Bronchial epithelial cell (primary cell): ENCODE results near the gene APOC4. TPM values are rescaled to one million over a fixed set of nuclear protein-coding genes. Genes with fewer than 3 reads are reported as not detected.
"Not testable (repeated sequence)": the region's sequence is repeated elsewhere in the genome, so short reads cannot be mapped to it uniquely, and the experiment has no call there.

Experiments used
- DNase-seq: peaks from one replicate; pipeline ENCODE4 v3.0.0-alpha.2; 2010; ENCODE audit warnings: low read depth
- FAIRE-seq: peaks from 2 replicates; lab custom pipeline; 2011; peaks lifted over from hg19 to GRCh38; lab: Jason Lieb, UNC
- H3K27me3 ChIP-seq: 2 replicates; pipeline ENCODE4 v1.5.1; 2011; ENCODE audit warnings: low read length; ENCODE audit not compliant: control insufficient read depth, insufficient read depth
- H3K36me3 ChIP-seq: 2 replicates; pipeline ENCODE4 v1.5.1; 2011; ENCODE audit warnings: low read length; ENCODE audit not compliant: control insufficient read depth, insufficient read depth
- H3K4me3 ChIP-seq: 2 replicates; pipeline ENCODE4 v1.5.1; 2011; ENCODE audit warnings: mild to moderate bottlenecking, low read depth, low read length, control low read depth
- CTCF ChIP-seq: IDR thresholded peaks from 2 replicates; pipeline ENCODE4 v1.5.1; 2011; ENCODE audit warnings: mild to moderate bottlenecking, moderate library complexity, low read length, control low read depth, inconsistent platforms; ENCODE audit not compliant: insufficient read depth, severe bottlenecking
- total RNA-seq: library from RNA; depleted of rRNA; stranded (reverse); fragments of >200 nt; gene quantifications from 2 replicates; pipeline ENCODE4 v1.2.1, GENCODE V29; 2014

The APOC4 gene
- total RNA-seq, 1 donor from 2014 or later = not detected

GRCh38 chr19:44912854-44913253 lies 29.2 kb upstream of the APOC4 start:
- no peak for DNase-seq
- no peaks in the 10 kb centered on the region for H3K36me3 ChIP-seq
- no peak overlapping the region for H3K4me3 ChIP-seq
- FAIRE-seq = no peak
- no peak for TF ChIP-seq CTCF
- H3K27me3 ChIP-seq = no peaks in the 10 kb centered on the region

DNA sequence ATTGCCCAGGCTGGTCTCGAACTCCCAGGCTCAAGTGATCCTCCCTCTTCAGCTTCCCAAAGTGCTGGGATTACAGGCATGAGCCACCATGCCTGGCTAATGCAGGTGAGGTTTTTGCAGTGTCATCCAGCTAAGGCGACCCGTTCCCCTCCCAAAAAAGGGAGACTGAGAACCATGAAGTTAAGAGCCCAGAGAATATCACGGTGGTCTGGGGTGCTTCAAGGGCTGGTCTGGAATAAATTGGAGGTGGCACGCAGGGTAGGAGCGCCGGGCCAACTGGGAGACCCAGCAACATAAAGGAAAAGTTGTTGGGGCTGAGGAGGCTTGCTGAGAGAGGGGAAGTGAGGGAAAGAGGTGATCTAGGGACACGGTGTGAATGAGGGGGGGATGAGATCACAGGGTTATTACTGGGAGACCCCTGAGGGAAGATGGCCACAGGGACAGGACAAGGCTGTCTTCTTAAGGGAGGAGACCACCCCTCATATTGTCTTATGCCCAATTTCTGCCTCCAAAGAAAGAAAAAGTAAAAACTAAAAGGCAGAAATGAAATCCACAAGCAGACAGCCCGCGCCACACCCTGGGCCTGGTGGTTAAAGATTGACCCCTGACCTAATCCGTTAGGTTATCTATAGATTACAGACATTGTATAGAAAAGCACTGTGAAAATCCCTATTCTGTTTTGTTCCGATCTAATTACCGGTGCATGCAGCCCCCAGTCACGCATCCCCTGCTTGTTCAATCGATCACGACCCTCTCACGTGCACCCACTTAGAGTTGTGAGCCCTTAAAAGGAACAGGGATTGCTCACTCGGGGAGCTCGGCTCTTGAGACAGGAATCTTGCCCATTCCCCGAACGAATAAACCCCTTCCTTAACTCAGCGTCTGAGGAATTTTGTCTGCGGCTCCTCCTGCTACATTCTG lies 28.3 kb upstream of the APOC4 start:
- peak overlapping the region; percentile 48 for H3K4me3 ChIP-seq
- H3K27me3 ChIP-seq, DNase-seq, H3K36me3 ChIP-seq, FAIRE-seq: not testable (repeated sequence)

GRCh38 chr19:44914433-44915206 lies 27.4 kb upstream of the APOC4 start, which contains the start of gene APOC1:
Gene APOC1 (plus strand): TSS chr19:44914608. CDS start chr19:44914892, 284 bp downstream.
- FAIRE-seq, H3K36me3 ChIP-seq, H3K27me3 ChIP-seq: not testable (repeated sequence)
- H3K4me3 ChIP-seq = peak within 1 kb of the TSS; percentile 48
- peak; percentile 81 for DNase-seq

- FAIRE-seq (no peak), DNase-seq (no peak)
- TF ChIP-seq CTCF = no peak
- peaks cover 2% of the 10 kb centered on the region for H3K27me3 ChIP-seq
- no peaks in the 10 kb centered on the region for H3K36me3 ChIP-seq
- H3K4me3 ChIP-seq = no peak overlapping the region
Measured at GRCh38 chr19:44924243-44924725, 17.8 kb upstream of the APOC4 start.

DNA sequence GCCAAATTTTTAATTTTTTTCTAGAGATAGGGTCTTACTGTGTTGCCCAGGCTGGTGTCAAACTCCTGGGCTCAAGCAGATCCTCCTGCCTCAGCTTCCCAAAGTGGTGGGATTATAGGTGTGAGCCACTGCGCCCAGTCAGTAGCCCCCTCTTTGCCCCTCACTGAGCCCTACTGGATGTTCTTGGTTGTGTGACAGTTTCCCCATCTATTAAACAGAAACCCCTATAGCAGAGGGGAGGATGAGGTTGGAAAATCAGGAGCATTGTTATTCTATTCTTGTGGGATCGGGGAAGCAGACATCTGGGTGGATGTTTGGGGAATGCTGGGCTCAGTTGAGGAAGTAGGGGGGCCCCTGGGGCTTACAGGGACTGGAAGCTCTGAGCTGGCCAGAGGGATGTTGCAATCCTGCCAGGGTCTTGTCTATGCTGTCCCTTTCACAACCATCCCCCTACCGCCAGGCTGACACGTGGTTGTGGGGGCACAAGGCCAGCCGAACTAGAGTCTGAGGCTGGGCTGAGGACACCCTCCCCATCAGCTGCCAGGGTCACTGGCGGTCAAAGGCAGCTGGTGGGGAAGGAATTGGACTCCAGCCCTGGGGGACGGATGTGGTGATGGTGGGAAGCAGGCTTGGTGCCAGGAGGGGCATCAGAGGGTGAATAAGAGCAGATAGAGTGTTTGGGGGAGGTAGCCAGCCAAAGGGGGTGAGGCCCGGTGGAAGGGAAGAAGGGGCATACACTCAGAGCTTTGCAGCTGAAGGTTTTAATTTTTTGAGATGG lies 16.7 kb upstream of the APOC4 start:
- H3K27me3 ChIP-seq = peaks cover 2% of the 10 kb centered on the region
- no peak for FAIRE-seq
- no peak for DNase-seq
- TF ChIP-seq CTCF = no peak
- no peaks in the 10 kb centered on the region for H3K36me3 ChIP-seq
- no peak overlapping the region for H3K4me3 ChIP-seq

DNA sequence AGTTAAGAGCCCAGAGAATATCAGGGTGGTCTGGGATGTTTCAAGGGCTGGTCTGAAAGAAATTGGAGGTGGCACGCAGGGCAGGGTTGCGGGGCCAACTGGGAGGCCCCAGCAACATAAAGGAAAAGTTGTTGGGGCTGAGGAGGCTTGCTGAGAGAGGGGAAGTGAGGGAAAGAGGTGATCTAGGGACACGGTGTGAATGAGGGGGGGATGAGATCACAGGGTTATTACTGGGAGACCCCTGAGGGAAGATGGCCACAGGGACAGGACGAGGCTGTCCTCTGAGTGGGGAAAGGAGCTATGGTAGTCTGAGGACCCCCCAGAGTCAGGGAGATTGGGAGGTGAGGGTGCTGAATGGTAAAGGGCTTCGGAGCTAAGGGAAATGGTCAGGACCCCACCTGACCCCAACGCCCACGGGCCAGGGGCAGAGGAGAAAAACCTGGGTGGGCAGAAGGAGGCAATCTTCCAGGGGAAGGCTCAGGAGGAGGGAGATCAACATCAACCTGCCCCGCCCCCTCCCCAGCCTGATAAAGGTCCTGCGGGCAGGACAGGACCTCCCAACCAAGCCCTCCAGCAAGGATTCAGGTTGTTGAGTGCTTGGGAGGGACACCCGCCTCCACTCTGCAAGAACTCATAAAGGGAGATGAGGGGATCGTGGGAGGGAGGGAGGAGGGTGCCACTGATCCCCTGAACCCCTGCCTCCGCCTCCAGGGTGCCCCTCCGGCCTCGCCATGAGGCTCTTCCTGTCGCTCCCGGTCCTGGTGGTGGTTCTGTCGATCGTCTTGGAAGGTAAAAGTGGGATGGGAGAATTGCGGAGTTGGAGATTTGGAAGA lies 15.6 kb upstream of the APOC4 start:
- not testable (repeated sequence) for FAIRE-seq

More for the DNA sequence above, 15.6 kb upstream of the APOC4 start:
- H3K27me3 ChIP-seq, DNase-seq, H3K4me3 ChIP-seq, H3K36me3 ChIP-seq: not testable (repeated sequence)
